GM12878 (cell line): ENCODE measurements around the gene NBEA.
"Not testable (repeated sequence)": the region's sequence is repeated elsewhere in the genome, so short reads cannot be mapped to it uniquely, and the experiment has no call there.

ENCODE experiments used
- ATF7 ChIP-seq: fragments of 450-650 bp; IDR thresholded peaks from 2 replicates; pipeline ENCODE4 v1.6.1; 2016; ENCODE audit warnings: low read depth, mild to moderate bottlenecking
- EZH2 ChIP-seq: IDR thresholded peaks from 2 replicates; pipeline ENCODE4 v1.6.1; 2012; ENCODE audit warnings: low read depth, mild to moderate bottlenecking, control low read depth, inconsistent platforms, low read length, borderline replicate concordance; ENCODE audit not compliant: control insufficient read depth
- GABPA ChIP-seq: IDR thresholded peaks from 2 replicates; pipeline ENCODE4 v1.6.1; 2014; ENCODE audit warnings: antibody characterized with exemption, low read depth, mild to moderate bottlenecking, inconsistent platforms
- NR2C2 ChIP-seq: IDR thresholded peaks from 2 replicates; pipeline ENCODE4 v1.6.1; 2011; ENCODE audit warnings: borderline replicate concordance, low read depth; ENCODE audit not compliant: control insufficient read depth, insufficient read length
- POLR2A ChIP-seq: IDR thresholded peaks from 2 replicates; pipeline ENCODE4 v1.6.1; 2011; ENCODE audit warnings: low read depth, mild to moderate bottlenecking, low read length
- RAD21 ChIP-seq: IDR thresholded peaks from 2 replicates; pipeline ENCODE4 v1.6.1; 2011; ENCODE audit warnings: mild to moderate bottlenecking, low read depth, low read length, moderate library complexity; ENCODE audit not compliant: insufficient read depth
- SUPT20H ChIP-seq: IDR thresholded peaks from 2 replicates; pipeline ENCODE4 v1.6.1; 2011; ENCODE audit warnings: low read depth, mild to moderate bottlenecking, low read length, moderate library complexity, borderline replicate concordance; ENCODE audit not compliant: control insufficient read depth
- TF ChIP-seq, protein P1 (sequence below), 3 experiments: IDR thresholded peaks in 2 of 3; conservative IDR thresholded peaks in 1 of 3; 2 replicates each; pipeline ENCODE4 v1.5.1; 2011; ENCODE audit warnings: low read depth in 3 of 3, low read length in 3 of 3, mild to moderate bottlenecking in 3 of 3, control low read depth in 2 of 3, moderate library complexity in 2 of 3, inconsistent platforms in 1 of 3, mixed read lengths in 1 of 3; ENCODE audit not compliant: control insufficient read depth in 2 of 3, insufficient read depth in 1 of 3; ENCODE audit errors: extremely low read depth in 1 of 3
- TF ChIP-seq, protein P2 (sequence below): IDR thresholded peaks from 2 replicates; pipeline ENCODE4 v1.6.1; 2012; ENCODE audit warnings: low read depth, low read length, improper control_type of control experiment
- TF ChIP-seq, protein P3 (sequence below): fragments of 450-650 bp; IDR thresholded peaks from 2 replicates; pipeline ENCODE4 v1.6.1; 2017; ENCODE audit warnings: antibody characterized with exemption, mild to moderate bottlenecking, moderate library complexity
- TF ChIP-seq, protein P4 (sequence below): IDR thresholded peaks from 2 replicates; pipeline ENCODE4 v1.6.1; 2011; ENCODE audit warnings: borderline replicate concordance, low read depth, mild to moderate bottlenecking, moderate library complexity, low read length; ENCODE audit not compliant: insufficient read depth, poor library complexity, severe bottlenecking
- TF ChIP-seq, protein P5 (sequence below): IDR thresholded peaks from 2 replicates; pipeline ENCODE4 v1.6.1; 2011; ENCODE audit warnings: low read depth, mild to moderate bottlenecking, low read length, moderate library complexity, borderline replicate concordance; ENCODE audit errors: extremely low read depth

DNA sequence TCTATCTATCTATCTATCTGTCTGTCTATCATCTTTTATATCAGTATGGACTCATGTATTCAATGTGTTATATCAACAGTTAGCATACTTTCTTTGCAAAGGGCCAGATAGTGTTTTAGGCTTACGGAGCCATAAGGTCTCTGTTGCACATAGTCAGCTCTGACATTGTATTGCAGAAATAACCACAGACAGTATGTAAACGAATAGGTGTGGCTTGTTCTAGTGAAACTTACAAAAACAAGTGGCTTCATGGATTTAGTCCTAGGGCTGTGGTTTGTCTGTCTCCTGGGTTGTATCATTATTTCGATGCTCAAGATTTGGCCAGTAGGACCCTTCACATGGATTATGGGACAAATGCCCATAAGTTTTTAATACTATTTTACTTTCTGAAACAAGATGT, 171.5 kb downstream of the NBEA start:
- TF ChIP-seq, protein P1, sequence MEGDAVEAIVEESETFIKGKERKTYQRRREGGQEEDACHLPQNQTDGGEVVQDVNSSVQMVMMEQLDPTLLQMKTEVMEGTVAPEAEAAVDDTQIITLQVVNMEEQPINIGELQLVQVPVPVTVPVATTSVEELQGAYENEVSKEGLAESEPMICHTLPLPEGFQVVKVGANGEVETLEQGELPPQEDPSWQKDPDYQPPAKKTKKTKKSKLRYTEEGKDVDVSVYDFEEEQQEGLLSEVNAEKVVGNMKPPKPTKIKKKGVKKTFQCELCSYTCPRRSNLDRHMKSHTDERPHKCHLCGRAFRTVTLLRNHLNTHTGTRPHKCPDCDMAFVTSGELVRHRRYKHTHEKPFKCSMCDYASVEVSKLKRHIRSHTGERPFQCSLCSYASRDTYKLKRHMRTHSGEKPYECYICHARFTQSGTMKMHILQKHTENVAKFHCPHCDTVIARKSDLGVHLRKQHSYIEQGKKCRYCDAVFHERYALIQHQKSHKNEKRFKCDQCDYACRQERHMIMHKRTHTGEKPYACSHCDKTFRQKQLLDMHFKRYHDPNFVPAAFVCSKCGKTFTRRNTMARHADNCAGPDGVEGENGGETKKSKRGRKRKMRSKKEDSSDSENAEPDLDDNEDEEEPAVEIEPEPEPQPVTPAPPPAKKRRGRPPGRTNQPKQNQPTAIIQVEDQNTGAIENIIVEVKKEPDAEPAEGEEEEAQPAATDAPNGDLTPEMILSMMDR (IDR thresholded peaks at IDR 0.05 in 2 of 3, conservative IDR thresholded peaks at IDR 0.05 in 1 of 3; ENCODE audit: control insufficient read depth in 2 of 3, extremely low read depth in 1 of 3, insufficient read depth in 1 of 3, low read depth in 3 of 3, low read length in 3 of 3): not testable (repeated sequence)
- TF ChIP-seq RAD21, SUPT20H, POLR2A, EZH2, ATF7, NR2C2, GABPA: not testable (repeated sequence)
- TF ChIP-seq, protein P2, sequence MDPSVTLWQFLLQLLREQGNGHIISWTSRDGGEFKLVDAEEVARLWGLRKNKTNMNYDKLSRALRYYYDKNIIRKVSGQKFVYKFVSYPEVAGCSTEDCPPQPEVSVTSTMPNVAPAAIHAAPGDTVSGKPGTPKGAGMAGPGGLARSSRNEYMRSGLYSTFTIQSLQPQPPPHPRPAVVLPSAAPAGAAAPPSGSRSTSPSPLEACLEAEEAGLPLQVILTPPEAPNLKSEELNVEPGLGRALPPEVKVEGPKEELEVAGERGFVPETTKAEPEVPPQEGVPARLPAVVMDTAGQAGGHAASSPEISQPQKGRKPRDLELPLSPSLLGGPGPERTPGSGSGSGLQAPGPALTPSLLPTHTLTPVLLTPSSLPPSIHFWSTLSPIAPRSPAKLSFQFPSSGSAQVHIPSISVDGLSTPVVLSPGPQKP: not testable (repeated sequence)
- TF ChIP-seq, protein P3, sequence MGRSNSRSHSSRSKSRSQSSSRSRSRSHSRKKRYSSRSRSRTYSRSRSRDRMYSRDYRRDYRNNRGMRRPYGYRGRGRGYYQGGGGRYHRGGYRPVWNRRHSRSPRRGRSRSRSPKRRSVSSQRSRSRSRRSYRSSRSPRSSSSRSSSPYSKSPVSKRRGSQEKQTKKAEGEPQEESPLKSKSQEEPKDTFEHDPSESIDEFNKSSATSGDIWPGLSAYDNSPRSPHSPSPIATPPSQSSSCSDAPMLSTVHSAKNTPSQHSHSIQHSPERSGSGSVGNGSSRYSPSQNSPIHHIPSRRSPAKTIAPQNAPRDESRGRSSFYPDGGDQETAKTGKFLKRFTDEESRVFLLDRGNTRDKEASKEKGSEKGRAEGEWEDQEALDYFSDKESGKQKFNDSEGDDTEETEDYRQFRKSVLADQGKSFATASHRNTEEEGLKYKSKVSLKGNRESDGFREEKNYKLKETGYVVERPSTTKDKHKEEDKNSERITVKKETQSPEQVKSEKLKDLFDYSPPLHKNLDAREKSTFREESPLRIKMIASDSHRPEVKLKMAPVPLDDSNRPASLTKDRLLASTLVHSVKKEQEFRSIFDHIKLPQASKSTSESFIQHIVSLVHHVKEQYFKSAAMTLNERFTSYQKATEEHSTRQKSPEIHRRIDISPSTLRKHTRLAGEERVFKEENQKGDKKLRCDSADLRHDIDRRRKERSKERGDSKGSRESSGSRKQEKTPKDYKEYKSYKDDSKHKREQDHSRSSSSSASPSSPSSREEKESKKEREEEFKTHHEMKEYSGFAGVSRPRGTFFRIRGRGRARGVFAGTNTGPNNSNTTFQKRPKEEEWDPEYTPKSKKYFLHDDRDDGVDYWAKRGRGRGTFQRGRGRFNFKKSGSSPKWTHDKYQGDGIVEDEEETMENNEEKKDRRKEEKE: not testable (repeated sequence)
- TF ChIP-seq, protein P4, sequence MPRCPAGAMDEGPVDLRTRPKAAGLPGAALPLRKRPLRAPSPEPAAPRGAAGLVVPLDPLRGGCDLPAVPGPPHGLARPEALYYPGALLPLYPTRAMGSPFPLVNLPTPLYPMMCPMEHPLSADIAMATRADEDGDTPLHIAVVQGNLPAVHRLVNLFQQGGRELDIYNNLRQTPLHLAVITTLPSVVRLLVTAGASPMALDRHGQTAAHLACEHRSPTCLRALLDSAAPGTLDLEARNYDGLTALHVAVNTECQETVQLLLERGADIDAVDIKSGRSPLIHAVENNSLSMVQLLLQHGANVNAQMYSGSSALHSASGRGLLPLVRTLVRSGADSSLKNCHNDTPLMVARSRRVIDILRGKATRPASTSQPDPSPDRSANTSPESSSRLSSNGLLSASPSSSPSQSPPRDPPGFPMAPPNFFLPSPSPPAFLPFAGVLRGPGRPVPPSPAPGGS: not testable (repeated sequence)
- TF ChIP-seq, protein P5, sequence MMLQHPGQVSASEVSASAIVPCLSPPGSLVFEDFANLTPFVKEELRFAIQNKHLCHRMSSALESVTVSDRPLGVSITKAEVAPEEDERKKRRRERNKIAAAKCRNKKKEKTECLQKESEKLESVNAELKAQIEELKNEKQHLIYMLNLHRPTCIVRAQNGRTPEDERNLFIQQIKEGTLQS: not testable (repeated sequence)
